ENCODE results near the gene BANP. TPM values are rescaled to one million over a fixed set of nuclear protein-coding genes. Genes with fewer than 3 reads are reported as not detected.

Gene BANP
- total RNA-seq, 3 donors from 2014 or later, result 21.9 to 45.4 (median 32.4) TPM

GRCh38 chr16:88062341-88063210 lies 111.3 kb downstream of the BANP start:
- H3K27ac ChIP-seq, result peak overlapping the region in 1 of 2 donors; percentile 58
- no peak overlapping the region for H3K4me3 ChIP-seq
- no peaks in the 10 kb centered on the region for H3K27me3 ChIP-seq
- no peaks in the 10 kb centered on the region for H3K9me3 ChIP-seq
- H3K4me1 ChIP-seq, result no peaks in the 10 kb centered on the region
- no peak for DNase-seq (ENCODE audit: low spot score in 2 of 2)
- no peaks in the 10 kb centered on the region for H3K36me3 ChIP-seq
- intact Hi-C loops (cut with DNase I; ENCODE audit: low total_unique reads), result no loop called here
- TF ChIP-seq POLR2A (IDR thresholded peaks at IDR 0.05) (no peak), CTCF (IDR thresholded peaks at IDR 0.05) (no peak), POLR2AphosphoS5 (IDR thresholded peaks at IDR 0.05) (no peak)

- H3K9me3 ChIP-seq, result no peaks in the 10 kb centered on the region
- TF ChIP-seq POLR2A (IDR thresholded peaks at IDR 0.05), result no peak
- TF ChIP-seq CTCF (IDR thresholded peaks at IDR 0.05), result no peak
- no peak for TF ChIP-seq POLR2AphosphoS5 (IDR thresholded peaks at IDR 0.05)
- no peaks in the 10 kb centered on the region for H3K4me1 ChIP-seq
- H3K4me3 ChIP-seq, result no peak overlapping the region
- no peaks in the 10 kb centered on the region for H3K27me3 ChIP-seq
- peak overlapping the region in 1 of 2 donors; percentile 58 for H3K27ac ChIP-seq
- H3K36me3 ChIP-seq, result no peaks in the 10 kb centered on the region
- intact Hi-C loops (cut with DNase I; ENCODE audit: low total_unique reads), result no loop called here
- DNase-seq (ENCODE audit: low spot score in 2 of 2), result no peak
Observed at GRCh38 chr16:88063211-88063773, 112.1 kb downstream of the BANP start.

- Histone ChIP-seq H3K36me3 (no peaks in the 10 kb centered on the region), H3K4me3 (no peak overlapping the region), H3K9me3 (no peaks in the 10 kb centered on the region), H3K27me3 (no peaks in the 10 kb centered on the region), H3K27ac (no peak overlapping the region), H3K4me1 (no peaks in the 10 kb centered on the region)
- TF ChIP-seq CTCF (IDR thresholded peaks at IDR 0.05), result no peak
- no peak for TF ChIP-seq POLR2A (IDR thresholded peaks at IDR 0.05)
- no peak for TF ChIP-seq POLR2AphosphoS5 (IDR thresholded peaks at IDR 0.05)
- no peak for DNase-seq (ENCODE audit: low spot score in 2 of 2)
- intact Hi-C loops (cut with DNase I; ENCODE audit: low total_unique reads), result no loop called here
Observed at GRCh38 chr16:88064011-88064888, 113.0 kb downstream of the BANP start.

GRCh38 chr16:88064889-88065746 lies 113.9 kb downstream of the BANP start:
- intact Hi-C loops (cut with DNase I; ENCODE audit: low total_unique reads), result no loop called here
- no peak for DNase-seq (ENCODE audit: low spot score in 2 of 2)
- Histone ChIP-seq H3K27me3 (no peaks in the 10 kb centered on the region), H3K27ac (no peak overlapping the region), H3K9me3 (no peaks in the 10 kb centered on the region), H3K36me3 (no peaks in the 10 kb centered on the region), H3K4me3 (no peak overlapping the region), H3K4me1 (no peaks in the 10 kb centered on the region)
- TF ChIP-seq CTCF (IDR thresholded peaks at IDR 0.05) (no peak), POLR2AphosphoS5 (IDR thresholded peaks at IDR 0.05) (no peak), POLR2A (IDR thresholded peaks at IDR 0.05) (no peak)

All from breast epithelium (tissue), 4 donors.